ENCODE results near the gene EFCAB5. TPM values are rescaled to one million over a fixed set of nuclear protein-coding genes. Genes with fewer than 3 reads are reported as not detected.
"Not testable (repeated sequence)": the region's sequence is repeated elsewhere in the genome, so short reads cannot be mapped to it uniquely, and the experiment has no call there.

Gene EFCAB5
- not detected in 2 replicates for total RNA-seq (2014; rRNA removed; shearing (Covaris generic))

- no peaks in the 10 kb centered on the region for H3K27me3 ChIP-seq (ENCODE audit: control insufficient read depth, insufficient read depth, low read length)
- DNase-seq: no peak
- H3K4me3 ChIP-seq (ENCODE audit: insufficient read depth, low read depth, low read length): no peak within 1 kb of the TSS
- no peaks in the 10 kb centered on the region for H3K36me3 ChIP-seq (replicated peaks; ENCODE audit: control insufficient read depth, insufficient read depth, low read length)
These were observed at the start of gene EFCAB5 for GRCh38 chr17:29941334-29941733. EFCAB5 (plus strand) TSS chr17:29941634; CDS start chr17:29941797, 163 bp downstream.

- DNase-seq: no peak
- no peaks in the 10 kb centered on the region for H3K36me3 ChIP-seq (replicated peaks; ENCODE audit: control insufficient read depth, insufficient read depth, low read length)
- H3K4me3 ChIP-seq (ENCODE audit: insufficient read depth, low read depth, low read length): no peak overlapping the region
- H3K27me3 ChIP-seq (ENCODE audit: control insufficient read depth, insufficient read depth, low read length): no peaks in the 10 kb centered on the region
These were observed 49.2 kb upstream of the EFCAB5 start for GRCh38 chr17:29892201-29892600.

- DNase-seq; H3K36me3 ChIP-seq (replicated peaks; ENCODE audit: control insufficient read depth, insufficient read depth, low read length); H3K27me3 ChIP-seq (ENCODE audit: control insufficient read depth, insufficient read depth, low read length); H3K4me3 ChIP-seq (ENCODE audit: insufficient read depth, low read depth, low read length): not testable (repeated sequence)
These were observed 44.3 kb upstream of the EFCAB5 start for GRCh38 chr17:29897136-29897535.

- no peaks in the 10 kb centered on the region for H3K36me3 ChIP-seq (replicated peaks; ENCODE audit: control insufficient read depth, insufficient read depth, low read length)
- H3K4me3 ChIP-seq (ENCODE audit: insufficient read depth, low read depth, low read length): no peak overlapping the region
- no peaks in the 10 kb centered on the region for H3K27me3 ChIP-seq (ENCODE audit: control insufficient read depth, insufficient read depth, low read length)
- peak; percentile 5 for DNase-seq
These were observed 38.0 kb upstream of the EFCAB5 start for GRCh38 chr17:29903471-29903870.

DNA sequence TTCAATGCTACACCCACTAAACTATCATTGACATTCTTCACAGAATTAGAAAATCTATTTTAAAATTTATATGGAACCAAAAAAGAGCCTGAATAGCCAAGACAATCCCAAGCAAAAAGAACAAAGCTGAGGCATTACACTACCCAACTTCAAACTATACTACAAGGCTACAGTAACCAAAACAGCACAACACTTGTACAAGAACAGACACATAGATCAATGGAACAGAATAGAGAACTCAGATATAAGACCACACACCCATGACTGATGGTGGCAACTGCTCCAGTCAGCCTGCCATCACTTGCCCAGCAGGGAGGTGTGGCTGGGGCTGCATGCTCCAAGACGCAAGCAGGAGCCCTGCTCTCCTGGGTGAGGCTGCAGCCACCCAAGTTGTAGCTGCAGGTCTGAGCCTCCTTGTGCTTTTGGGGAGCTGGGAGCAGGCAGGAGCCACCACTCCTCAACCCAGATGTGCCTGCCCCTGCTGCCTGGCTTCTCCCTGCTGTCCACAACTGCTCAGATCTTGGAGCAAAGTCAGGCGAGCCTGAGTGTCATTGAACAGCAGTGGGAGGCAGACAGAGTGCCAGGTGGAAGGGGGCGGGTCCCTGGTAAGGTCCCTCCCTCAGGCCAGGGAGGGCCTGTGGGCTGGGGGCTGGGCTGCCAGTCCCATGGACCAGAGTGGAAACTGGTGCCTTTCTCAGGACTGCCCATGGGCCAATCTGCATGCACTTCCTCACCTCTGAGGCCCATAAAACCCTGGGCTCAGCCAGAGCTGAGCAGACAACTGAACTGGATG lies 36.2 kb upstream of the EFCAB5 start:
- peak; percentile 2 for DNase-seq
- no peaks in the 10 kb centered on the region for H3K27me3 ChIP-seq (ENCODE audit: control insufficient read depth, insufficient read depth, low read length)
- H3K36me3 ChIP-seq (replicated peaks; ENCODE audit: control insufficient read depth, insufficient read depth, low read length): no peaks in the 10 kb centered on the region

DNA sequence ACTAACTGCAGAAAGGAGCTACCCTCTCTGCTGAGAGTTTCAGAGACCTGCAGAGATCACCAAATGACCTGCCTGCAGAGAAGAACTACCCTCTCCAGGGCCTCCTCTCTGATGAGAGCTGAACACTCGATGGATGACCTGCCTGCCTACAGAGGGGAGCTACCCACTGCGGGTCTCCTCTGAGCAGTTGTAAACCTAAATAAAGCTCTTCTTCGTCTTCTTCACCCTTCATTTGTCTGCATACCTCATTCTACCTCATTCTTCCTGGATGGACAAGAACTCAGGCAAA lies 35.6 kb upstream of the EFCAB5 start:
- Histone ChIP-seq H3K27me3 (ENCODE audit: control insufficient read depth, insufficient read depth, low read length) (no peaks in the 10 kb centered on the region), H3K36me3 (replicated peaks; ENCODE audit: control insufficient read depth, insufficient read depth, low read length) (no peaks in the 10 kb centered on the region), H3K4me3 (ENCODE audit: insufficient read depth, low read depth, low read length) (no peak overlapping the region)
- no peak for DNase-seq

More for the DNA sequence above, 36.2 kb upstream of the EFCAB5 start:
- no peak overlapping the region for H3K4me3 ChIP-seq (ENCODE audit: insufficient read depth, low read depth, low read length)

DNA sequence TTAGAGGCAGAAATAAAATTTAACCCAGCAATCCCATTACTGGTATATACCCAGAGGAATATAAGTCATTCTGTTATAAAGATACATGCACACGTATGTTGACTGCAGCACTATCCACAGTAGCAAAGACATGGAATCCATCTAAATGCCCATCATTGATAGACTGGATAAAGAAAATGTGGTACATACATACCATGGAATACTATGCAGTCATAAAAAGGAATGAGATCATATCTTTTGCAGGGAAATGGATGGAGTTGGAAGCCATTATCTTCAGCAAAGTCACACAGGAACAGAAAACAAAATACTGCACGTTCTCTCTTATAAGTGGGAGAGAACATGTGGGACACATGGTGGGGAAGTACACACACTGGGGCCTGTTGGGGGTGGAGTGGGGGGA lies 34.5 kb upstream of the EFCAB5 start:
- no peak for DNase-seq

DNA sequence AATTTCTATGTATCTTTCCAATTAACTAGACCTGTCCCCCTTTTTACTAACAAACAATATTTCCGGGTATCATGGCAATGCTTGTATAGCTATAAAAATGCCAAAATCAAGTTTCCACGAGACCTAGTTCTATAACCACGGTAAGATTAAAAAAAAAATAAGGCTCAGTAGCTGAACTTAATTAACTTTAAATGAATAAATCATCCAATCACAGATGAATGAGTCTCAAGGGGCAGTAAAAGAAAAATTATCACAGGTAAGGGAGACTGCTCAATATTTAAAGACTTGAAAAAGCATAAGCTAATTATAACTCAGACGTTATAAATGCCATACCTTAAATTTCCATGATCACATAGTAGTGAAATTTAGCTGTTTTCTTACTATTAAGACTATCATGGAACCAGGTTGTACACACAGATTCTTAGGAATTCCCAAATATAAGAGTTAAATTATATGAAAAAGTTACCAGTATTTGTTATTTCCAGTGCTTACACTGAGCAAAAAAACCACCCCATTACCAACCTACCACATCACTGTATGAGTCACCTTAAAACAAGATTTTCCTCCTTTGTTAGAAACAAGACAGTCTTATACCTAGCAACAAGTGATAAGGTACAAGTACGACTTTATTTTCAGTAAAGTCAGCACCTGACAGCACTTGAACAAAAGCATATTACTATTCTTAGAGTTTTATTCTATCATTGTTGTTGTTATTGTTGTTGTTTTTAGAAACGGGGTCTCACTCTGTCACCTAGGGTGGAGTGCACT lies 32.0 kb upstream of the EFCAB5 start:
- H3K36me3 ChIP-seq (replicated peaks; ENCODE audit: control insufficient read depth, insufficient read depth, low read length): no peaks in the 10 kb centered on the region
- no peak for DNase-seq
- H3K27me3 ChIP-seq (ENCODE audit: control insufficient read depth, insufficient read depth, low read length): no peaks in the 10 kb centered on the region
- H3K4me3 ChIP-seq (ENCODE audit: insufficient read depth, low read depth, low read length): no peak overlapping the region

More for the DNA sequence above, 34.5 kb upstream of the EFCAB5 start:
- H3K36me3 ChIP-seq (replicated peaks; ENCODE audit: control insufficient read depth, insufficient read depth, low read length): no peaks in the 10 kb centered on the region
- no peaks in the 10 kb centered on the region for H3K27me3 ChIP-seq (ENCODE audit: control insufficient read depth, insufficient read depth, low read length)
- H3K4me3 ChIP-seq (ENCODE audit: insufficient read depth, low read depth, low read length): no peak overlapping the region

DNA sequence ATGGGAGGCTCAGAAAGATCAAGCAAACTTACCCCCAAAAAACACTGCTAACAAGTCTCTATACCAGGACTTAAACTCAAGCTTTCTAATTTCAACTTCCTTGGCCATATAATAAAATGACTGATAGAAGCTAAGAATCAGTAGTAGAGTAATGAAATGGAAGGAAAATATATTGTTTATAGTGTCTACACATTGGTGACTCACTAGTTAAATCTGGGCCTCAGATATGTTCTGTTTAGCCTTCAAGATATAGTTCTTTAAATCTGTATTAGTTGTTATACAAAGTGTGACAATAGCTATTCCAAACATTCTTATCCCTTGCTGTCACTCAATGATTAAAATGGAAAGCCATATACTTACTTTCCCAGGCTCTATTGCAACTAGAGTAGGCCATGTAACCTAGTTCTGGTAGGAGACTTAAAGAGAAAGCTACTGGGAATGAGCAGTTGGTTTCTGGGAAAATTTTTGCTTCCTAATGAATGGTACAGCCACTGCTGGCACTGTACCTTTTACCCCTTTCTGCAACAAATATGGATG lies 29.7 kb upstream of the EFCAB5 start:
- H3K4me3 ChIP-seq (ENCODE audit: insufficient read depth, low read depth, low read length): no peak overlapping the region
- H3K27me3 ChIP-seq (ENCODE audit: control insufficient read depth, insufficient read depth, low read length): no peaks in the 10 kb centered on the region
- no peaks in the 10 kb centered on the region for H3K36me3 ChIP-seq (replicated peaks; ENCODE audit: control insufficient read depth, insufficient read depth, low read length)
- no peak for DNase-seq

DNA sequence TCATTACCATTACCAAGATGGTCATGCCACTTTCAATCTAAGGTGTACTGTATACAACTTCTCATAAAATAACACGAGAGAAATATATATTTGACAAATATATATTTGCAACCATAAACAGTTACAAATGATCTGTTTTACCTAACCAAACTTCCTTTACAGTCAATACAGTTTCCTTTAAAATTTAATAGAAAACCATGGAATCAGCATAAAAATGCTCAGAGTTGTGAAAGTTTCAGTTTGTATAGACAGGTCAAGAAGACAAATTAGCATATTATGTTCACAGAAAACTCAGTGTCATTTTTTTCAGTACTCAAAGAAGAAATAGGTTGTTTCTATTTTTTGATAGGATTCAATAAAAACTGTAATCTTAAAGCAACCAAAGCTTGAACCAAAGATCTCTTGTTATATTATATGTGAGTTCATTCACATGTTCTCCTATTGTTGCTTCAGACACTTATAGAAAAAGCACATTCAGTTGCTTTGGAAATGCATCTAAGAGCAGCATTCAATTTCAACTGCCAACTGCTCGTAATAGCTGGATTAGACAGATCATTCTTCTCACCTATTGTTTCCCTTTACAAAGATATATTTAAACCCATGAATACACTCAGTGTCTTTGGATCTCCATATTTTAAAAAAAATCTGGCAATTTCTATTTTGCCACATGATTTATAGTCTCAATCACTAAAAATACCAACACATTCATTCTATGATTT lies 26.5 kb upstream of the EFCAB5 start:
- no peaks in the 10 kb centered on the region for H3K27me3 ChIP-seq (ENCODE audit: control insufficient read depth, insufficient read depth, low read length)
- no peak for DNase-seq
- no peak overlapping the region for H3K4me3 ChIP-seq (ENCODE audit: insufficient read depth, low read depth, low read length)
- no peaks in the 10 kb centered on the region for H3K36me3 ChIP-seq (replicated peaks; ENCODE audit: control insufficient read depth, insufficient read depth, low read length)

- no peaks in the 10 kb centered on the region for H3K36me3 ChIP-seq (replicated peaks; ENCODE audit: control insufficient read depth, insufficient read depth, low read length)
- no peaks in the 10 kb centered on the region for H3K27me3 ChIP-seq (ENCODE audit: control insufficient read depth, insufficient read depth, low read length)
- no peak overlapping the region for H3K4me3 ChIP-seq (ENCODE audit: insufficient read depth, low read depth, low read length)
- no peak for DNase-seq
These were observed 23.4 kb upstream of the EFCAB5 start for GRCh38 chr17:29918016-29918415.

DNA sequence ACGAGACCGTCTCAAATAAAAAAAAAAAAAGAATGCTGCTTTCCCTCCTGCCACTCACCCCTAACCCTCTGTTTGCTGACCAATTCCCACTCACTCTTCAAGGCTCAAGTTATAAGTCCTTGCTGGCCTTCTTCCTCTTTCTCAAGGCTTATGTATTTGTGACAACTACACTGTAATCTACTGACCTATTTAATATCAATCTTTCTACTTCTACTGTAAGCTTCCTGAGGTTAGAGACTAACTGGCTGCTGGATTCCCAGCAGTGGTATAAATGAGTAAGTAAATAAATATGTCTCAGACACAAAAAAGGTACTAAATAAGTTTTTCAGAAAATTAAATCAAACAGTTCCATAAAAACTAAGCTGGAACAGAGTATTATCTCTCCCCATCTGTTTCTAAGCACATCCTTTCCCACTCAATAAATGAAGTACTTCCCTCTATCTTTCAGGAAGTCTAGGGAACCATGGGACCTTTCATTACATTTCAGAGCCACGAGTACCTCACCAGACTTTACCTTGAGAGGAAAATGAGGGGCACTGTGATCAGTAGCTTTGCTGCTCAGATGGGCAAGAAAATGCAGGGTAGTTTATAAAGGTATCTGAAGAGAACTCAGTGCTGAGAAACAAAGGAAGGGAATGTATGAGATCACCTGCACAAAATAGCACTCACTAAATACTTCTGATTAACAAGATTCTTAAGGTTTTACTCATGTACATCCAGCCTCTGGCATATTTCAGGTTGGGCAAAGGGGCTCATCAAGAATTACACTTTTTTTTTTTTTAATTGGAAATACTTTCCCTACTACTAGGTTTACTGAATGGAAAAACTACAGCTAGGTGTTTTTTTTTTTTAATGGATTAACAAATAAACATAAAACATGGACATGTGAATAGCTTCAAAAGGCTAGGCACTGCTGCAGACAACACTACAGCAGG lies 22.2 kb upstream of the EFCAB5 start:
- Histone ChIP-seq H3K36me3 (replicated peaks; ENCODE audit: control insufficient read depth, insufficient read depth, low read length) (no peaks in the 10 kb centered on the region), H3K27me3 (ENCODE audit: control insufficient read depth, insufficient read depth, low read length) (no peaks in the 10 kb centered on the region), H3K4me3 (ENCODE audit: insufficient read depth, low read depth, low read length) (no peak overlapping the region)
- DNase-seq: no peak

GRCh38 chr17:29924786-29925185 lies 16.6 kb upstream of the EFCAB5 start:
- H3K27me3 ChIP-seq (ENCODE audit: control insufficient read depth, insufficient read depth, low read length): no peaks in the 10 kb centered on the region
- no peak for DNase-seq
- H3K36me3 ChIP-seq (replicated peaks; ENCODE audit: control insufficient read depth, insufficient read depth, low read length): no peaks in the 10 kb centered on the region
- no peak overlapping the region for H3K4me3 ChIP-seq (ENCODE audit: insufficient read depth, low read depth, low read length)

GRCh38 chr17:29927546-29927945 lies 13.9 kb upstream of the EFCAB5 start:
- DNase-seq: no peak
- Histone ChIP-seq H3K27me3 (ENCODE audit: control insufficient read depth, insufficient read depth, low read length) (no peaks in the 10 kb centered on the region), H3K4me3 (ENCODE audit: insufficient read depth, low read depth, low read length) (no peak overlapping the region), H3K36me3 (replicated peaks; ENCODE audit: control insufficient read depth, insufficient read depth, low read length) (no peaks in the 10 kb centered on the region)

Measured in H7 (cell line).